Measurements from ENCODE around the gene CFAP97D1. TPM values are rescaled to one million over a fixed set of nuclear protein-coding genes. Genes with fewer than 3 reads are reported as not detected.
A peak's percentile ranks its signal among the peaks of the same experiment; 100 is the strongest.

The CFAP97D1 gene
- total RNA-seq, 1 donor from 2014 or later = not detected

DNA sequence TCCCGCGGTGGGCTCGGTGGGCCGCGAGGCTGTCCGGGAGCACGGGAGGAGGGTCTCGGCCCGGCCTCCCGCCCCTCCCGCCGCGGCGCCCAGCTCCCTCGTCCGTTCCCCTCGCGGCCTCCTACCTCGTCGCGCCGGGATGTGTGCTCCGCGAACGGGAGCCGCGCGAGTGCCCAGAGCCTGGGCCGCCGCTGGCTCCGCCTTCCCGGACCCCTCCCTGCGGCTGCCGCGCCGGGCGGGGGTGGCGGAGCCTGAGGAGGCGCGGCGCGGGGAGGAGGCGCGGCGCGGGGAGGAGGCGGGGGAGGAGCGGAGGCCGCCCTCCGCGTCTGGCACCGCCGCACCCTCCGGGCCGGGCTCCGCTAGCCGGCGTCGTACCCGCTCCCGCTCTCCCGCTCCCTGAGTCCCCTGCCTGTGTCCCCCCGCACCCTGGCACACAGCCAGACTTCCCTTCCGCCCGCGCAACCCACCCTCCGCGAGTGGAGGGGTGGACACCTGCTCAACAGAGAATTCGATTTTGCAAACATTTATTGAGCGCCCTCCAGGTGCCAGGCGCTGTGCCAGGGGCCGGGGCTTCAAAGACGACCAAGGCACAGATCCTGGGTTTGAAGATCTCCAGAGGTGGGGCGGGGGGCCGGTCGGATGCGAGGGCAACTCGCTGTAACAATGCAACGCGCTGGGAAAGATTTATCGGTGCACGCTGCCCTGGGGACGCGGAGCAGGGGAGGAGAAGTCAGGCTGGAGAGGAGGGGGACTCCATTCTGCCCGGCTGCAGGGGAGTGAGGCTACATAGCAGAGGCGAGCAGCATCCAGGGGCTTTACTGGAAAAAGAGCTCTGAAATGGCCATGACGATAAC, 53.0 kb downstream of the CFAP97D1 start, which contains the start of gene MPP3:
Gene MPP3 (minus strand): TSS at position 171 of the 854 bp plus-strand sequence. CDS start 1,240 bp downstream, outside the sequence.
- peaks cover 11% of the 10 kb centered on the region for H3K36me3 ChIP-seq
- H3K4me1 ChIP-seq = peaks cover 39% of the 10 kb centered on the region
- DNase-seq = peak; percentile 78
- H3K27me3 ChIP-seq (ENCODE audit: low read depth) = peaks cover 2% of the 10 kb centered on the region
- peak; percentile 93 to 95 for ATAC-seq
- no peaks in the 10 kb centered on the region for H3K9me3 ChIP-seq
- peak within 1 kb of the TSS; percentile 73 for H3K27ac ChIP-seq
- H3K4me3 ChIP-seq = peak within 1 kb of the TSS; percentile 71
- TF ChIP-seq, protein P1, sequence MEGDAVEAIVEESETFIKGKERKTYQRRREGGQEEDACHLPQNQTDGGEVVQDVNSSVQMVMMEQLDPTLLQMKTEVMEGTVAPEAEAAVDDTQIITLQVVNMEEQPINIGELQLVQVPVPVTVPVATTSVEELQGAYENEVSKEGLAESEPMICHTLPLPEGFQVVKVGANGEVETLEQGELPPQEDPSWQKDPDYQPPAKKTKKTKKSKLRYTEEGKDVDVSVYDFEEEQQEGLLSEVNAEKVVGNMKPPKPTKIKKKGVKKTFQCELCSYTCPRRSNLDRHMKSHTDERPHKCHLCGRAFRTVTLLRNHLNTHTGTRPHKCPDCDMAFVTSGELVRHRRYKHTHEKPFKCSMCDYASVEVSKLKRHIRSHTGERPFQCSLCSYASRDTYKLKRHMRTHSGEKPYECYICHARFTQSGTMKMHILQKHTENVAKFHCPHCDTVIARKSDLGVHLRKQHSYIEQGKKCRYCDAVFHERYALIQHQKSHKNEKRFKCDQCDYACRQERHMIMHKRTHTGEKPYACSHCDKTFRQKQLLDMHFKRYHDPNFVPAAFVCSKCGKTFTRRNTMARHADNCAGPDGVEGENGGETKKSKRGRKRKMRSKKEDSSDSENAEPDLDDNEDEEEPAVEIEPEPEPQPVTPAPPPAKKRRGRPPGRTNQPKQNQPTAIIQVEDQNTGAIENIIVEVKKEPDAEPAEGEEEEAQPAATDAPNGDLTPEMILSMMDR (IDR thresholded peaks at IDR 0.05) = no peak
- intact Hi-C loops (cut with DNase I) = no loop called here

DNA sequence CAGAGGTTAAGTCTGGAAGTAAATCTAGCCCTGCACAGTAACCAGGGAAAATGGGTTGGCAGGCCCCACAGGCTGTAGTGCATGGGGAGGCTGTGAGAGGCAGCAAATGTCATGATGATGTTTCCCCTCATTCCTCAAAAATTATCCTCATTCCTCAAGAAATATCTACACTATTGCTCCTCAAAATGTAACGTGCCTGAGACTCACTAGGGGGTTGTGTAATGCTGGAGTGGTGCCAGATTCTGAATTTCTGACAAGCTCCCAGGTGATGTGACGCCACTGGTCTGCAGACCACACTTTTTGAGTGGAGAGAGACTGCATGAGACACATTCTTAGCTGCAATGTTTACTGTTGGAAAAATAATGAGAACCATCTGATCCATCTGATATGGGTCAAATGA, 53.9 kb downstream of the CFAP97D1 start:
- peaks cover 10% of the 10 kb centered on the region for H3K36me3 ChIP-seq
- TF ChIP-seq, protein P1 (IDR thresholded peaks at IDR 0.05) = no peak
- H3K4me1 ChIP-seq = peaks cover 33% of the 10 kb centered on the region
- no peaks in the 10 kb centered on the region for H3K9me3 ChIP-seq
- no peak overlapping the region for H3K4me3 ChIP-seq
- intact Hi-C loops (cut with DNase I) = no loop called here
- DNase-seq = no peak
- no peak for ATAC-seq
- H3K27ac ChIP-seq = no peak overlapping the region
- H3K27me3 ChIP-seq (ENCODE audit: low read depth) = peaks cover 2% of the 10 kb centered on the region

Other genes with a start within 250 kb of the CFAP97D1 start
- gene ETV4, start 234.1 kb upstream of the CFAP97D1 start, total RNA-seq = 2.2 TPM
- 0.86 TPM for gene MEOX1, start 118.5 kb upstream of the CFAP97D1 start, total RNA-seq
- gene SOST, start 21.6 kb upstream of the CFAP97D1 start, total RNA-seq = not detected
- gene DUSP3, start 1.5 kb upstream of the CFAP97D1 start, total RNA-seq = 92.9 TPM
- 19.2 TPM for gene MPP3, start 52.7 kb downstream of the CFAP97D1 start, total RNA-seq
- 5.7 TPM for gene CD300LG, start 66.7 kb downstream of the CFAP97D1 start, total RNA-seq
- 0.62 TPM for gene MPP2, start 127.1 kb downstream of the CFAP97D1 start, total RNA-seq
- gene PPY, start 162.0 kb downstream of the CFAP97D1 start, total RNA-seq = not detected
- not detected for gene PYY, start 173.5 kb downstream of the CFAP97D1 start, total RNA-seq
- 6.4 TPM for gene NAGS, start 224.2 kb downstream of the CFAP97D1 start, total RNA-seq
- gene TMEM101, start 234.5 kb downstream of the CFAP97D1 start, total RNA-seq = 28.4 TPM